ENCODE results near the gene PTEN.
"Not testable (repeated sequence)": the region's sequence is repeated elsewhere in the genome, so short reads cannot be mapped to it uniquely, and the experiment has no call there.

Gene PTEN

GRCh38 chr10:87863053-87863943 is at the start of gene PTEN, which contains the start of gene KLLN:
Gene PTEN (plus strand): TSS chr10:87863625. CDS start chr10:87864470, 845 bp downstream.
Gene KLLN (minus strand): TSS chr10:87863533. CDS start chr10:87862487, 1,046 bp downstream.
- DNase-seq (ENCODE audit: low spot score) = peak; percentile 95

- no peak for DNase-seq (ENCODE audit: low spot score)
Measured at GRCh38 chr10:87816163-87816897, 47.1 kb upstream of the PTEN start.

GRCh38 chr10:87816898-87817608 is 46.4 kb upstream of the PTEN start:
- no peak for DNase-seq (ENCODE audit: low spot score)

- peak; percentile 93 for DNase-seq (ENCODE audit: low spot score)
Measured at GRCh38 chr10:87817609-87818504, 45.6 kb upstream of the PTEN start, which contains the start of gene ATAD1. Gene ATAD1 (minus strand): TSS chr10:87818226. CDS start chr10:87814599, 3,627 bp downstream.

GRCh38 chr10:87818505-87819288 is 44.7 kb upstream of the PTEN start:
- DNase-seq (ENCODE audit: low spot score) = peak; percentile 59

GRCh38 chr10:87819289-87819585 is 44.2 kb upstream of the PTEN start:
- DNase-seq (ENCODE audit: low spot score) = no peak

- DNase-seq (ENCODE audit: low spot score) = no peak
Measured at GRCh38 chr10:87826653-87827052, 36.8 kb upstream of the PTEN start.

- no peak for DNase-seq (ENCODE audit: low spot score)
Measured at GRCh38 chr10:87827681-87828080, 35.7 kb upstream of the PTEN start.

- DNase-seq (ENCODE audit: low spot score) = not testable (repeated sequence)
Measured at GRCh38 chr10:87829051-87829450, 34.4 kb upstream of the PTEN start.

- peak; percentile 31 for DNase-seq (ENCODE audit: low spot score)
Measured at GRCh38 chr10:87829986-87830729, 33.3 kb upstream of the PTEN start.

GRCh38 chr10:87836098-87836497 is 27.3 kb upstream of the PTEN start:
- no peak for DNase-seq (ENCODE audit: low spot score)

- no peak for DNase-seq (ENCODE audit: low spot score)
Measured at GRCh38 chr10:87837445-87837844, 26.0 kb upstream of the PTEN start.

GRCh38 chr10:87838650-87839049 is 24.8 kb upstream of the PTEN start:
- no peak for DNase-seq (ENCODE audit: low spot score)

- no peak for DNase-seq (ENCODE audit: low spot score)
Measured at GRCh38 chr10:87841186-87841585, 22.2 kb upstream of the PTEN start.

- DNase-seq (ENCODE audit: low spot score) = peak; percentile 98
Measured at GRCh38 chr10:87842220-87842641, 21.2 kb upstream of the PTEN start.

GRCh38 chr10:87842776-87843497 is 20.5 kb upstream of the PTEN start:
- peak; percentile 75 for DNase-seq (ENCODE audit: low spot score)

GRCh38 chr10:87843714-87844113 is 19.7 kb upstream of the PTEN start:
- no peak for DNase-seq (ENCODE audit: low spot score)

GRCh38 chr10:87844837-87845623 is 18.4 kb upstream of the PTEN start:
- DNase-seq (ENCODE audit: low spot score) = peak; percentile 69

Measured in kidney tubule cell (primary cell).